HG02938 (cell line): ENCODE data around the gene KIF12.

Source experiments
- ATAC-seq: cut with Tn5 transposase; IDR thresholded peaks from one replicate; pipeline ENCODE4 v1.9.1; 2021; ENCODE audit warnings: mild to moderate bottlenecking, moderate library complexity; ENCODE audit not compliant: unreplicated experiment

KIF12 gene

GRCh38 chr9:114107286-114108001, 8.4 kb upstream of the KIF12 start:
- no peak for ATAC-seq

GRCh38 chr9:114105236-114105635, 6.1 kb upstream of the KIF12 start:
- no peak for ATAC-seq

GRCh38 chr9:114102484-114102883, 3.4 kb upstream of the KIF12 start:
- ATAC-seq: no peak

GRCh38 chr9:114100536-114100935, 1.4 kb upstream of the KIF12 start:
- no peak for ATAC-seq

- ATAC-seq: no peak
These were observed 678 bp upstream of the KIF12 start for GRCh38 chr9:114099669-114100270.

GRCh38 chr9:114098021-114098935, 814 bp downstream of the KIF12 start:
- ATAC-seq: no peak

GRCh38 chr9:114097613-114098020, 1.5 kb downstream of the KIF12 start:
- ATAC-seq: no peak

GRCh38 chr9:114096866-114097612, 2.1 kb downstream of the KIF12 start:
- no peak for ATAC-seq

- ATAC-seq: no peak
These were observed 3.0 kb downstream of the KIF12 start for GRCh38 chr9:114096041-114096511.

GRCh38 chr9:114094971-114095370, 4.1 kb downstream of the KIF12 start:
- ATAC-seq: no peak

- no peak for ATAC-seq
These were observed 5.2 kb downstream of the KIF12 start for GRCh38 chr9:114093761-114094505.

GRCh38 chr9:114093031-114093471, 6.0 kb downstream of the KIF12 start:
- ATAC-seq: no peak

GRCh38 chr9:114092336-114092735, 6.8 kb downstream of the KIF12 start:
- ATAC-seq: no peak

GRCh38 chr9:114091711-114092110, 7.4 kb downstream of the KIF12 start:
- ATAC-seq: no peak

GRCh38 chr9:114090798-114091197, 8.3 kb downstream of the KIF12 start:
- ATAC-seq: no peak

- ATAC-seq: no peak
These were observed 9.8 kb downstream of the KIF12 start for GRCh38 chr9:114089206-114089840.

GRCh38 chr9:114088571-114089170, 10.4 kb downstream of the KIF12 start:
- ATAC-seq: no peak

GRCh38 chr9:114087721-114088120, 11.4 kb downstream of the KIF12 start:
- ATAC-seq: no peak

GRCh38 chr9:114086607-114087006, 12.5 kb downstream of the KIF12 start:
- ATAC-seq: no peak
